H9 (cell line): ENCODE results near the gene ING2. TPM values are rescaled to one million over a fixed set of nuclear protein-coding genes. Genes with fewer than 3 reads are reported as not detected.

ENCODE experiments used
- DNase-seq: peaks from one replicate; pipeline ENCODE4 v3.0.0-alpha.2; 2017
- H2AFZ ChIP-seq: one replicate; pipeline ENCODE4 v1.6.1; 2013; ENCODE audit warnings: mild to moderate bottlenecking, low read length, control low read depth, moderate library complexity
- H2AK5ac ChIP-seq: 2 replicates; pipeline ENCODE4 v1.6.1; 2013; ENCODE audit warnings: low read length, control low read depth, mixed read lengths; ENCODE audit not compliant: insufficient read length
- H2BK120ac ChIP-seq: one replicate; pipeline ENCODE4 v1.6.1; 2013; ENCODE audit warnings: low read depth, mild to moderate bottlenecking, low read length, control low read depth, inconsistent platforms; ENCODE audit not compliant: poor library complexity, severe bottlenecking
- H2BK12ac ChIP-seq: 2 replicates; pipeline ENCODE4 v1.6.1; 2013; ENCODE audit warnings: low read length, control low read depth, mixed read lengths, low read depth; ENCODE audit not compliant: insufficient read length
- H2BK15ac ChIP-seq: 2 replicates; pipeline ENCODE4 v1.6.1; 2013; ENCODE audit warnings: low read depth, low read length, control low read depth
- H2BK20ac ChIP-seq: one replicate; pipeline ENCODE4 v1.6.1; 2013; ENCODE audit warnings: low read depth, mild to moderate bottlenecking, low read length, control low read depth, inconsistent platforms; ENCODE audit not compliant: poor library complexity, severe bottlenecking
- H2BK5ac ChIP-seq: 2 replicates; pipeline ENCODE4 v1.6.1; 2013; ENCODE audit warnings: low read length, control low read depth, mixed read lengths; ENCODE audit not compliant: insufficient read length
- H3K14ac ChIP-seq: 2 replicates; pipeline ENCODE4 v1.6.1; 2013; ENCODE audit warnings: low read length, control low read depth; ENCODE audit not compliant: insufficient read depth
- H3K18ac ChIP-seq: 2 replicates; pipeline ENCODE4 v1.6.1; 2013; ENCODE audit warnings: low read depth, mild to moderate bottlenecking, mixed read lengths, low read length, control low read depth; ENCODE audit not compliant: insufficient read length
- H3K23ac ChIP-seq: 2 replicates; pipeline ENCODE4 v1.6.1; 2013; ENCODE audit warnings: low read length, control low read depth, mixed read lengths, low read depth; ENCODE audit not compliant: insufficient read length
- H3K23me2 ChIP-seq: 2 replicates; pipeline ENCODE4 v1.6.1; 2013; ENCODE audit warnings: low read depth, mild to moderate bottlenecking, mixed read lengths, low read length, control low read depth; ENCODE audit not compliant: insufficient read length, poor library complexity, severe bottlenecking
- H3K27ac ChIP-seq: 2 replicates; pipeline ENCODE4 v1.5.1; 2013; ENCODE audit warnings: low read length, control low read depth, mixed read lengths, low read depth; ENCODE audit not compliant: insufficient read length
- H3K27me3 ChIP-seq: 2 replicates; pipeline ENCODE4 v1.6.1; 2013; ENCODE audit warnings: low read length, control low read depth, inconsistent platforms; ENCODE audit not compliant: insufficient read depth
- H3K4ac ChIP-seq: 2 replicates; pipeline ENCODE4 v1.6.1; 2013; ENCODE audit warnings: low read depth, mild to moderate bottlenecking, control low read depth, inconsistent platforms, low read length, moderate library complexity
- H3K4me1 ChIP-seq: 2 replicates; pipeline ENCODE4 v1.6.1; 2013; ENCODE audit warnings: low read length, control low read depth, inconsistent platforms; ENCODE audit not compliant: insufficient read depth
- H3K4me2 ChIP-seq: 2 replicates; pipeline ENCODE4 v1.6.1; 2013; ENCODE audit warnings: low read length, control low read depth, mixed read lengths; ENCODE audit not compliant: insufficient read length, insufficient read depth
- H3K56ac ChIP-seq: 2 replicates; pipeline ENCODE4 v1.6.1; 2013; ENCODE audit warnings: low read depth, mild to moderate bottlenecking, mixed read lengths, low read length, control low read depth; ENCODE audit not compliant: insufficient read length
- H3K79me1 ChIP-seq: 2 replicates; pipeline ENCODE4 v1.6.1; 2013; ENCODE audit warnings: low read depth, mild to moderate bottlenecking, moderate library complexity, low read length, control low read depth, inconsistent platforms; ENCODE audit not compliant: insufficient read depth, poor library complexity, severe bottlenecking
- H3K79me2 ChIP-seq: 2 replicates; pipeline ENCODE4 v1.6.1; 2013; ENCODE audit warnings: low read length, control low read depth, inconsistent platforms; ENCODE audit not compliant: insufficient read depth
- H3K9ac ChIP-seq: 2 replicates; pipeline ENCODE4 v1.6.1; 2013; ENCODE audit warnings: low read length, control low read depth, mixed read lengths; ENCODE audit not compliant: insufficient read length; ENCODE audit errors: extremely low read depth
- H3K9me3 ChIP-seq: one replicate; pipeline ENCODE4 v1.6.1; 2013; ENCODE audit warnings: low read depth, low read length, inconsistent platforms; ENCODE audit not compliant: control insufficient read depth
- H3T11ph ChIP-seq: one replicate; pipeline ENCODE4 v1.6.1; 2013; ENCODE audit warnings: mild to moderate bottlenecking, low read length, control low read depth, inconsistent platforms
- H4K20me1 ChIP-seq: one replicate; pipeline ENCODE4 v1.6.1; 2013; ENCODE audit not compliant: control insufficient read depth, insufficient read length, insufficient read depth
- H4K5ac ChIP-seq: 2 replicates; pipeline ENCODE4 v1.6.1; 2013; ENCODE audit warnings: low read depth, mild to moderate bottlenecking, mixed read lengths, low read length, control low read depth; ENCODE audit not compliant: insufficient read length
- H4K8ac ChIP-seq: replicated peaks from 2 replicates; pipeline ENCODE4 v1.6.1; 2013; ENCODE audit warnings: low read length, control low read depth, mixed read lengths, low read depth; ENCODE audit not compliant: insufficient read length
- H4K91ac ChIP-seq: 2 replicates; pipeline ENCODE4 v1.6.1; 2013; ENCODE audit warnings: low read depth, mild to moderate bottlenecking, moderate library complexity, mixed read lengths, low read length, control low read depth; ENCODE audit not compliant: insufficient read length
- H3K27ac Mint-ChIP-seq, 3 experiments: 2 replicates in 2 of 3; 3 replicates in 1 of 3; pipeline ENCODE4 v1.8.0; 2020 to 2021; ENCODE audit warnings: mixed read lengths in 3 of 3, mild to moderate bottlenecking in 1 of 3, moderate library complexity in 1 of 3
- H3K27me3 Mint-ChIP-seq: 2 replicates; pipeline ENCODE4 v1.8.0; 2021; ENCODE audit warnings: low read depth, mild to moderate bottlenecking, moderate library complexity, mixed read lengths
- H3K36me3 Mint-ChIP-seq, 3 experiments: 2 replicates in 2 of 3; 3 replicates in 1 of 3; pipeline ENCODE4 v1.8.0; 2020 to 2021; ENCODE audit warnings: low read depth in 3 of 3, mixed read lengths in 3 of 3; ENCODE audit not compliant: insufficient read depth in 1 of 3
- H3K4me1 Mint-ChIP-seq, 2 experiments: 2 replicates each; pipeline ENCODE4 v1.8.0; 2020; ENCODE audit warnings: mixed read lengths in 2 of 2
- H3K4me3 Mint-ChIP-seq, 2 experiments: 2 replicates in 1 of 2; 3 replicates in 1 of 2; pipeline ENCODE4 v1.8.0; 2020 to 2021; ENCODE audit warnings: mild to moderate bottlenecking in 2 of 2, mixed read lengths in 2 of 2, moderate library complexity in 1 of 2
- H3K9me3 Mint-ChIP-seq, 2 experiments: 2 replicates in 1 of 2; 3 replicates in 1 of 2; pipeline ENCODE4 v1.8.0; 2020; ENCODE audit warnings: mild to moderate bottlenecking in 2 of 2, mixed read lengths in 2 of 2, moderate library complexity in 1 of 2
- CTCF ChIP-seq: fragments of 200-600 bp; sonication (generic); conservative IDR thresholded peaks from 3 replicates; pipeline ENCODE4 v1.8.0; 2021; ENCODE audit warnings: antibody characterized with exemption, mild to moderate bottlenecking
- WGBS: extraction: QIAGEN DNeasy Blood & Tissue Kit; methylation state at CpG from one replicate; pipeline ENCODE4 v1.1.7; 2013; ENCODE audit warnings: missing lambda C conversion rate, low lambda C conversion rate, mixed read lengths; ENCODE audit not compliant: insufficient read length; ENCODE audit errors: extremely low coverage; 5-methylcytosine and 5-hydroxymethylcytosine counted together
- total RNA-seq: library from RNA; stranded (reverse); gene quantifications from 2 replicates; pipeline ENCODE4 v1.2.1, GENCODE V29; 2021

The ING2 gene
- total RNA-seq, 1 experiment from 2014 or later = 18.6 TPM

- Histone ChIP-seq H3K79me2 (no peaks in the 10 kb centered on the region), H2BK15ac (no peak overlapping the region), H3K56ac (no peak overlapping the region), H2BK12ac (no peak overlapping the region), H3K4me1 (no peaks in the 10 kb centered on the region; the same call in 1 of the 2 replicates), H4K20me1 (no peaks in the 10 kb centered on the region), H3K18ac (no peak overlapping the region), H2BK5ac (no peak overlapping the region), H4K91ac (no peak overlapping the region), H3T11ph (no peak overlapping the region), H3K4me2 (no peak overlapping the region), H3K23me2 (no peaks in the 10 kb centered on the region), H2AFZ (no peak overlapping the region), H3K27ac (no peak overlapping the region), H3K4ac (no peak overlapping the region), H2BK120ac (no peak overlapping the region), H2AK5ac (no peak overlapping the region), H2BK20ac (no peak overlapping the region), H3K27me3 (no peaks in the 10 kb centered on the region), H4K5ac (no peak overlapping the region), H3K23ac (no peak overlapping the region), H4K8ac (no peak overlapping the region), H3K9me3 (no peaks in the 10 kb centered on the region), H3K79me1 (no peaks in the 10 kb centered on the region), H3K14ac (no peak overlapping the region), H3K9ac (no peak overlapping the region)
- TF ChIP-seq CTCF = no peak
- no peaks in the 10 kb centered on the region for H3K9me3 Mint-ChIP-seq
- no peak overlapping the region for H3K27ac Mint-ChIP-seq
- no CpG with 5 or more reads among the region's 4 CpGs for WGBS
- H3K27me3 Mint-ChIP-seq = no peaks in the 10 kb centered on the region; the same call in 1 of the 2 replicates
- no peak overlapping the region for H3K4me3 Mint-ChIP-seq
- peaks cover 3% of the 10 kb centered on the region in 2 experiments for H3K4me1 Mint-ChIP-seq
- DNase-seq = no peak
- H3K36me3 Mint-ChIP-seq = no peaks in the 10 kb centered on the region
Measured at GRCh38 chr4:183532821-183533220, 28.0 kb downstream of the ING2 start.
